Activated CD4-positive, alpha-beta T cell treated with anti-CD3 and anti-CD28 coated beads, Interleukin-2, amount 10 ng/mL, durations not matched to agents 24 days and 14 days (primary cell): ENCODE data around the gene FOXA2. TPM values are rescaled to one million over a fixed set of nuclear protein-coding genes. Genes with fewer than 3 reads are reported as not detected.

Source experiments
- DNase-seq: peaks from one replicate; pipeline ENCODE4 v3.0.0; 2022
- H3K27ac Mint-ChIP-seq: one replicate; pipeline ENCODE4 v1.8.0; 2022; ENCODE audit warnings: mild to moderate bottlenecking, mixed read lengths
- H3K27me3 Mint-ChIP-seq: one replicate; pipeline ENCODE4 v1.8.0; 2022; ENCODE audit warnings: mixed read lengths
- H3K36me3 Mint-ChIP-seq: one replicate; pipeline ENCODE4 v1.8.0; 2022; ENCODE audit warnings: low read depth, mild to moderate bottlenecking, mixed read lengths
- H3K4me1 Mint-ChIP-seq: one replicate; pipeline ENCODE4 v1.8.0; 2021; ENCODE audit warnings: mixed read lengths
- H3K4me3 Mint-ChIP-seq: one replicate; pipeline ENCODE4 v1.8.0; 2022; ENCODE audit warnings: mild to moderate bottlenecking, moderate library complexity, mixed read lengths
- H3K9me3 Mint-ChIP-seq: one replicate; pipeline ENCODE4 v1.8.0; 2021; ENCODE audit warnings: mixed read lengths
- intact Hi-C: fragments of 100-400 bp; cut with micrococcal nuclease; formaldehyde crosslinking; loops from one replicate; pipeline ENCODE4 v1.15.1; 2023
- total RNA-seq: library from RNA; stranded (reverse); gene quantifications from 2 replicates; pipeline ENCODE4 v1.2.3, GENCODE V29; 2022

Gene FOXA2
- total RNA-seq, 1 donor from 2014 or later: not detected

DNA sequence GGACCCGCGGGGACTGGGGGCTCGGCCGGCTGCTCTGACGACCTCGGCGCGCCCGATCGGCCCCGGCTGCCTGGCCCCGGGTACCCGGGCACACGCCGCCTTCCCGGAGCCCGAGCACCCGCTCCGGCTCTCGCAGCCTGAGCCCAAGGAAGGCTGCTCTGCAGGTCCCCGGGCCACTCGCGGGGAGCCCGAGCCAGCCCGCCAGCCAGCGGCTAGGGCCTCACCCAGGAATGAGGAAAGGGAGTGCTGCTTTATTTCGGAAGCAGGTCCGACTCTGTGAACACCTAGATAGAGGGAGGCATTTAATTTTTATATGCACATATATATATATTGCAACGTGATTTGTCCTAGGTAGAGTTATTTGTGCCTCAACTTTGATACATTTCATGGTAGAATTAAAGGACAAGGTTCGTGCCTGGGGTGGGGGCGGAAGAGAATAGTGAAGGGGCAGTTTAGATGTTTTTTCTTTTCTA, 15.5 kb downstream of the FOXA2 start:
- Mint-ChIP-seq H3K4me3 (no peak overlapping the region), H3K36me3 (no peaks in the 10 kb centered on the region), H3K27me3 (peaks cover 74% of the 10 kb centered on the region), H3K27ac (no peak overlapping the region), H3K9me3 (peaks cover 6% of the 10 kb centered on the region), H3K4me1 (no peaks in the 10 kb centered on the region)
- intact Hi-C loops: loop anchor here (5.0 to 10.0 kb wide), 2 partner anchors 867 to 1174 kb away; partner anchors contain the start of gene NKX2-4
- DNase-seq: no peak

DNA sequence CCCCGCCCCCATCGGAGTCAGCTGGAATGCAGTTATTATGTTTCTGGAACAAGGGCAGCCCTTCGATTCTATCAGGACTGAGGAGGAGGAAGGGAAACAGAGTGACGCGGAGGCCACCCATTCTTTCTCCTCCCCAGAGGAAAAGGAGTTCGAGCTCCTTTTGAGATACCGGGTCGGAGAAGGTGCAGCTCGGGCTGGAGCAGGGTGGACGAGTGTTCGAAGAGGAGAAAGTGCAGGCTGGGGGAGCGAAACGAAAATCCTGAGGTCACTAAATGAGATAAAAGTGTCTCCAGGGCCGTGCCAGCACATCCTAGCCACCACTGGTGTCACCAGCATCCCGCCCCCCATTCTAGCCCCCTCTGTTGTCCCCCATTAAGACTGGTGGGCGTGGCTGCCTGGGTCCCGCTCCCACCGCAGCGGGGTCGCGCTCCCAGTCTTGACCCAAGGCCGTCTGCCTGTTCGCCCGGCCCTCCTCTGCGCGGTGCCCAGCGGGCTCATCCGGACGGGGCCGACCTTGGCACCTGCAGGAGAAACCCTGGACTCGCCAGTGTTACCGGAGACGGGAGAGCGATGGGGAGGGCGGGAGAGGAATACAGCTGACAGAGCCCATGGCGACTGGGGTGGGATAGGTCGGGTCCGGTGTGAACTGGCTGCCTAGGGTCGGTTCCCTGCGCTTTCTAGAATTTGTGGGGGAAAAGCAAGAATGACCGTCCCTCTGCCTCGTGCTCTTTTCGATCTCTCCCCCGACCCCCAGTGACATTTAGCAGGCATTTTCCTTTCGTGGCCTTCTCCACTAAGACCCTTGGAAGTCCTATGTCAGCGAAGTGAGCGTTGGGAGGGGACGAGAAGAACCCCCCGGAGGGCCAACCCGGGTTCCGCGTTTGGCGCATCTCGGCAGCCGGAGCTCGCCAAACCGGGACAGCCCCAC, 16.2 kb downstream of the FOXA2 start:
- DNase-seq: no peak
- H3K27ac Mint-ChIP-seq: no peak overlapping the region
- H3K9me3 Mint-ChIP-seq: peaks cover 6% of the 10 kb centered on the region
- no peaks in the 10 kb centered on the region for H3K36me3 Mint-ChIP-seq
- no peaks in the 10 kb centered on the region for H3K4me1 Mint-ChIP-seq
- no peak overlapping the region for H3K4me3 Mint-ChIP-seq
- H3K27me3 Mint-ChIP-seq: peaks cover 75% of the 10 kb centered on the region
- intact Hi-C loops: loop anchor here (5.0 to 10.0 kb wide), 2 partner anchors 866 to 1173 kb away; partner anchors contain the start of gene NKX2-4

- H3K4me3 Mint-ChIP-seq: no peak overlapping the region
- no peak overlapping the region for H3K27ac Mint-ChIP-seq
- H3K27me3 Mint-ChIP-seq: peaks cover 76% of the 10 kb centered on the region
- intact Hi-C loops: loop anchor here (5.0 to 10.0 kb wide), 2 partner anchors 865 to 1172 kb away; partner anchors contain the start of gene NKX2-4
- H3K9me3 Mint-ChIP-seq: peaks cover 6% of the 10 kb centered on the region
- no peaks in the 10 kb centered on the region for H3K4me1 Mint-ChIP-seq
- H3K36me3 Mint-ChIP-seq: no peaks in the 10 kb centered on the region
- DNase-seq: no peak
Observed at GRCh38 chr20:22566876-22567658, 17.3 kb downstream of the FOXA2 start.

GRCh38 chr20:22563062-22563965, 21.1 kb downstream of the FOXA2 start:
- Mint-ChIP-seq H3K4me3 (no peak overlapping the region), H3K9me3 (peaks cover 6% of the 10 kb centered on the region), H3K27me3 (peaks cover 77% of the 10 kb centered on the region)

DNA sequence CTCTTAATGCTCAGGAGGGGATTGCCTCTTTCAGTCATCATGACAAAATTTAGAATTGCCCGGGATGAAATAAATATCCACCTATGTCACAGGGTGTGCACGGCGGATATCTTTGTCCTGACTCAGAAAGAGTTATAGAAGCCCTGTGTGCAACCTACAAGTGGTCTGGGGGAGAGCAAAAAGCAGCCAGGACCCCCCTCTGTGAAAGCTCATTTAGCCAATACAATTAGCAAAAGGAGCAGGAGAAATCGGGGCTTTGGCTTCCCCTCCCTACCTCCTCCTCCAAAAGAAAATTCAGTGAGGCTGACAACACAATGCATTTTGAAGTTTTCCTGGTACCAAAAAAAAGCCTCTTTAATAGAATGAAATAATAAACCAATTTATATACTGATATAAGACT, 21.8 kb downstream of the FOXA2 start:
- Mint-ChIP-seq H3K4me3 (no peak overlapping the region), H3K27me3 (peaks cover 70% of the 10 kb centered on the region), H3K36me3 (no peaks in the 10 kb centered on the region), H3K4me1 (no peaks in the 10 kb centered on the region), H3K27ac (no peak overlapping the region), H3K9me3 (no peaks in the 10 kb centered on the region)
- no peak for DNase-seq
- intact Hi-C loops: loop anchor here (10.0 kb wide), 1 partner anchor 1168 kb away; the partner anchor contains the start of gene NKX2-4

More at GRCh38 chr20:22563062-22563965, 21.1 kb downstream of the FOXA2 start:
- no peaks in the 10 kb centered on the region for H3K36me3 Mint-ChIP-seq
- DNase-seq: no peak
- intact Hi-C loops: loop anchor here (10.0 kb wide), 1 partner anchor 1169 kb away; the partner anchor contains the start of gene NKX2-4
- H3K4me1 Mint-ChIP-seq: no peaks in the 10 kb centered on the region
- H3K27ac Mint-ChIP-seq: no peak overlapping the region

DNA sequence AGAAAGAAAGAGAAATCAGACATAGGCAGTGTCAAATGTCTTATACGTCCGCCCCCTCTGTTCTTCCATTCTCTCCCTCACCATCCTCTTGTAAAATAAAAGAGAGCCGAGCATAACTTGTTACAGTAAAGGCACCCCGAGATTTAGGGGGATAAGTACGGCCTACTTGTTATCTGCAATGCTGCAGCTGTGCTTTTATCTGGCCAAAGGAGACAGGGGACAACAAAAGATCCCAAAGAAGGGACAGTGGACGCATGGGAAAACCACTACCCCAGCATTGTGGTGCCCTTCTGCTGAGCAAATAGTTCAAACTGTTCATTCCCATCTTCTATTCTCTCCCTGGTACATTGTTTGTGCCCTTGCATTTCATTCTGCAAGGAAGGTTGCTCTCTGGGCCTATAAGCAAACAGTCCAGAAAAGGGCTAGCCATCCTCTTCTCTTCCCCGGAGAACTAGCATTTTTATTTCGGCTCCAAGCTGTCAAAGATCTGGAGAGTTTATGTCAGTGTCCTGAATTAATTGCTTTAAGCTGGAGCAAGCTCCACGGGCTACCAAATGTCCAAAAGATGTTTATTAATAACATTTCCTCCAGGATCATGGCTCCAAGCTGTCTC, 22.3 kb downstream of the FOXA2 start:
- H3K4me3 Mint-ChIP-seq: no peak overlapping the region
- DNase-seq: no peak
- H3K27me3 Mint-ChIP-seq: peaks cover 67% of the 10 kb centered on the region
- no peak overlapping the region for H3K27ac Mint-ChIP-seq
- intact Hi-C loops: loop anchor here (10.0 kb wide), 1 partner anchor 1167 kb away; the partner anchor contains the start of gene NKX2-4
- H3K36me3 Mint-ChIP-seq: no peaks in the 10 kb centered on the region
- no peaks in the 10 kb centered on the region for H3K4me1 Mint-ChIP-seq
- no peaks in the 10 kb centered on the region for H3K9me3 Mint-ChIP-seq

GRCh38 chr20:22560817-22561216, 23.6 kb downstream of the FOXA2 start:
- no peak overlapping the region for H3K4me3 Mint-ChIP-seq
- no peaks in the 10 kb centered on the region for H3K4me1 Mint-ChIP-seq
- DNase-seq: no peak
- H3K9me3 Mint-ChIP-seq: no peaks in the 10 kb centered on the region
- no peaks in the 10 kb centered on the region for H3K36me3 Mint-ChIP-seq
- intact Hi-C loops: loop anchor here (10.0 kb wide), 1 partner anchor 1166 kb away; the partner anchor contains the start of gene NKX2-4
- H3K27me3 Mint-ChIP-seq: peaks cover 56% of the 10 kb centered on the region
- no peak overlapping the region for H3K27ac Mint-ChIP-seq

- intact Hi-C loops: loop anchor here (10.0 kb wide), 1 partner anchor 1165 kb away; the partner anchor contains the start of gene NKX2-4
- peaks cover 51% of the 10 kb centered on the region for H3K27me3 Mint-ChIP-seq
Observed at GRCh38 chr20:22559711-22560318, 24.6 kb downstream of the FOXA2 start.

DNA sequence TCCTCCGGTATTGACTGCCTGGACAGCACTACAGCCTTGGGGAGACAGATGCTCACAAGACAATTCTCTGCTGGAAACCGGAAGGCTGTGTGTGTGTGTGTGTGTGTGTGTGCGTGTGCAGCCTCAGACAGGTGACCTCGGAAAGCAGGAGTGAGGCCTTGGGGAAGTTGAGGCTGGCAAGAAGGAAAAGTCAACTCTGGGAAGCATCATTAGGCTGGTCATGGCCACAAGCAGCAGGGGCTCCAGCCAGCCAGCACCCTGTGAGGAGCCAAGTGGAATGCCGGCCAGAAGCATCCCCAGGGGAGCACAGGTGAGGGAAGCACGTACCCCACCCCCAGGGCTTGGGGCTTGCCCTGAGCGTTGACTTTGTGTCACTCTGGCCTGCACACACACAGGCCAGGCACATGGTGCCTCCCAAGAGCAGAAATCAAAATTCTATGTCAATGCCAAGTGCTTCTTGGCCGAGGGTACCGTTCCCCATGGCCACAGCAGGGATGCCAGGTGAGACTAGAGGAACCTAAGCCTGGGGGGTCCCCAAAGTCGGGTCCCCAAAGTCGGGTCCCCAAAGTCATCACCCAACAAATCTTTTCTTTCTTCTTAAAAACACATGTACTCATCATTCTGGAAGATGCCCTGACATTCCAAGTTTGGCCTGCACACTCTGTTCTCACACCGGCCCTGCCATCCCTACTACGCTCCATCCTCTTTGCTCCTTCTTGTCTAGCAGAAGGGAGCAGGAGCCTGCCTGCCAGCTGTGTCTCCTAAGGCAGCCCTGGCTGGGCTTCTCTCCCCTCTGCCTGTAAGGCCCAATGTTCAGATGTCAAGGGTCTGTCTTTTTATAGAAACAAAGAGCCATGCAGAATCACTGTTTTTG, 26.7 kb downstream of the FOXA2 start:
- H3K36me3 Mint-ChIP-seq: no peaks in the 10 kb centered on the region
- no peak overlapping the region for H3K4me3 Mint-ChIP-seq
- H3K27ac Mint-ChIP-seq: no peak overlapping the region
- H3K27me3 Mint-ChIP-seq: peaks cover 35% of the 10 kb centered on the region
- intact Hi-C loops: no loop called here
- no peak for DNase-seq
- H3K9me3 Mint-ChIP-seq: peaks cover 5% of the 10 kb centered on the region
- no peaks in the 10 kb centered on the region for H3K4me1 Mint-ChIP-seq

More at GRCh38 chr20:22559711-22560318, 24.6 kb downstream of the FOXA2 start:
- DNase-seq: no peak
- Mint-ChIP-seq H3K4me3 (no peak overlapping the region), H3K9me3 (no peaks in the 10 kb centered on the region), H3K27ac (no peak overlapping the region), H3K4me1 (no peaks in the 10 kb centered on the region), H3K36me3 (no peaks in the 10 kb centered on the region)

- no peak for DNase-seq
- peaks cover 5% of the 10 kb centered on the region for H3K9me3 Mint-ChIP-seq
- H3K36me3 Mint-ChIP-seq: no peaks in the 10 kb centered on the region
- no peaks in the 10 kb centered on the region for H3K4me1 Mint-ChIP-seq
- intact Hi-C loops: no loop called here
- H3K4me3 Mint-ChIP-seq: no peak overlapping the region
- no peak overlapping the region for H3K27ac Mint-ChIP-seq
- H3K27me3 Mint-ChIP-seq: peaks cover 26% of the 10 kb centered on the region
Observed at GRCh38 chr20:22556565-22557056, 27.8 kb downstream of the FOXA2 start.

DNA sequence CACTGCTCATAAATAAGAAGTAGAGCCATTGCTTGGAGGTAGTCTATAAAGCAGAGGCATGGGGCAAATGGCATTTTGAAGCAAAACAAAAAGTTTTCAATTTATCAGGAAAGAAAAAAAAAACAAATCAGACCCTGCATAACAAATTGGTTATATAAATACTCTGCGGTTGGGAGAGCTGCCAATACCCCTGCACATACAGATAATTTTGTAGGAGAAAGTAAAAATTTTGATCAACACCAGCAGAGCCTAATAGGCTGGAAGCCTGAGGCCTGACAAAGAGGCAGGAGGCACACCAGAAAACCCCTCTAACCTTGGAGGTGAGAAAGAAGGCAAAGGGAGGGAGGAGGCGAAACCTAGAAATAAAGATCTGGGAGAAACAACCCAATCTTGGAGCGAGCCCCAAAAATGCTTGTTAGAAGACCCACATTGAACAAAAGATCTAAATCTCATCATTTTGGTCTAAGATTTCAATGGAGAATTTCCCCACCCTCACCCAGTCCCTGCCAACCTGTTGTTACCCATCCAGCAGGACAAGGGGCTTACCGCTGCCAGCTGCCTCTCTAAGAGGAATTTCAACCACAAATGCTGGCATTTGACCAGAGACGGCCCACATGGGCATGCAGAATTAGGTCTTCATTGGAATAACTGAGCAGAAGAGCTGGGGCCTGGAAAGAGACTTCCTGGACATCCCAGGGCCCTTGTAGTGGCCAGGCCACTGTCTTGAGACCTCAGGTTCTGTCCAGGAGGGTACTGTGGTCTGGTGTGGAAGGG, 28.4 kb downstream of the FOXA2 start:
- Mint-ChIP-seq H3K27me3 (peaks cover 22% of the 10 kb centered on the region), H3K27ac (no peak overlapping the region)
- intact Hi-C loops: no loop called here

More for the DNA sequence above, 28.4 kb downstream of the FOXA2 start:
- no peaks in the 10 kb centered on the region for H3K4me1 Mint-ChIP-seq
- no peak for DNase-seq
- H3K36me3 Mint-ChIP-seq: no peaks in the 10 kb centered on the region
- H3K9me3 Mint-ChIP-seq: peaks cover 5% of the 10 kb centered on the region
- H3K4me3 Mint-ChIP-seq: no peak overlapping the region
